Activated naive CD4-positive, alpha-beta T cell treated with anti-CD3 and anti-CD28 coated beads, Interleukin-2, amount 50 U/mL, for 16 hours (primary cell): ENCODE data around the gene MREG.
A peak's percentile ranks its signal among the peaks of the same experiment; 100 is the strongest.

Experiments
- DNase-seq: peaks from one replicate; pipeline ENCODE4 v3.0.0-alpha.2; 2020

Gene MREG, protein sequence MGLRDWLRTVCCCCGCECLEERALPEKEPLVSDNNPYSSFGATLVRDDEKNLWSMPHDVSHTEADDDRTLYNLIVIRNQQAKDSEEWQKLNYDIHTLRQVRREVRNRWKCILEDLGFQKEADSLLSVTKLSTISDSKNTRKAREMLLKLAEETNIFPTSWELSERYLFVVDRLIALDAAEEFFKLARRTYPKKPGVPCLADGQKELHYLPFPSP

GRCh38 chr2:216013080-216013909 is at the start of gene MREG:
Gene MREG, minus strand, starts transcription at chr2:216013551. Its CDS starts 224 bp downstream, at chr2:216013327.
- peak; percentile 87 for DNase-seq

DNA sequence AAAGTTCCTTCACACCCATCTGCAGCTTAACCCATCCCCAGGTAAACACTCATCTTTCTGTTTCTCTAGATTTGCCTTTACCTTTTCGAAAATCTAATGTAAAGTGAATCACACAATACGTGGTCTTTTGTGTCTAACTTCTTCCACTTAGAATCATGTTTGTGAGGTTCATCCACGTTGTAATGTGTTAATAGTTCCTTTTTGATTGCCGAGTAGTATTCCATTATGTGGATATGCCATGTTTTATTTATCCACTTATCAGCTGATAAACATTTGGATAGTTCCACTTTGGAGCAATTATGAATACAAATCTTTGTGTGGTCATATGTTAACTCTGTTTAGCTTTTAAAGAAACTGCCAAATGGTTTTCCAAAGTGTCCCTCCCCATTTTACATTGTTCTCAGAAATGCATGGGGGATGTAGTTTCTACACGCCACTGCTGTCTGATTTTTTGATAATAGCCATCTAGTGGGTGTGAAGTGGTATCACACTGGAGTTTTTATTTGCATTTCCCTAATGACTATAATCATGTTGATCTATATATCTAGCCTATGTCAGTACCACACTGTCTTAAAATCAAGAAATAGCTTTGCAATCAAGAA is 46.0 kb upstream of the MREG start:
- no peak for DNase-seq

DNA sequence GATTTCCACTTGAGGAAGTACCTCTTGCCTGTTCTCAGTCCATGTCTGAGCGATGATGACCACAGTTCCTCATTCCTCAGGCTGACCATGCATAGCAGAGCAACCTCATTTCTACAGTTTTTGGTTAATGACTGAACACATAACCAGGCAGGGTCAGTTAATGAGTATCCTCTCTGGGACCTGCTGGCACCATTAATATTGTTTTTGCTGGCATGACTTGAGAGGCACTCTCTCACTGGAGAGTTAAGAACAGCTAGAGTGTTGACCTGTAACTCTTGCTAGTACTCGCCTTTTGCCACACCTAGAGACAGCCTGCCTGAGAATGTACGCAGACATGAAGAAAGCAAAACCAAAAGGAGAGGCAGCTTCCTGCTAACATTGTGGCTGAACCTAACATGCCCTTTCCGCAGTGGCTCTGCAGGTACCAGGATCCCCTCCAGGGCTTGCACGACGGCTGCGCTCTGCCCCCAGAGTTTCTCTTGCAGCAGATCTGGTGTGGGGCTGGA is 44.4 kb upstream of the MREG start:
- DNase-seq = peak; percentile 58

GRCh38 chr2:216056739-216057138 is 43.4 kb upstream of the MREG start:
- no peak for DNase-seq

GRCh38 chr2:216055680-216056079 is 42.3 kb upstream of the MREG start:
- no peak for DNase-seq

DNA sequence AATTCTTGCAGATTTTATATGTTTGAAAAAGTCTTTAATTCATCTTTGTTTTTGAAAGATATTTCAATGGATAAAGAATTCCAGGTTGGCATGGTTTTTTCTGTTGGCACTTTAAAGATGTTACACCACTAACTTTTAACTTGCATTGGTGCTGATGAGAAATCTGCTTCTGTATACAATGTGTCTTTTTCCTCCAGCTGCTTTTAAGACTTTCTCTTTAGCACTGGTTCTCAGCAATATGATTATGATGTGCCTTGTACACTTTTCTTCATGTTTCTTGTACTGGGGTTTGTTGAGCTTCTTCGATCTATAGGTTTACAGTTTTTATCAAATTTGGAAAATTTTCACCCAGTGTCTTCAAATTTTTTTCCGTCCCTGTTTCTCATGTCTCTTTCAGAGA is 39.1 kb upstream of the MREG start:
- DNase-seq = no peak

DNA sequence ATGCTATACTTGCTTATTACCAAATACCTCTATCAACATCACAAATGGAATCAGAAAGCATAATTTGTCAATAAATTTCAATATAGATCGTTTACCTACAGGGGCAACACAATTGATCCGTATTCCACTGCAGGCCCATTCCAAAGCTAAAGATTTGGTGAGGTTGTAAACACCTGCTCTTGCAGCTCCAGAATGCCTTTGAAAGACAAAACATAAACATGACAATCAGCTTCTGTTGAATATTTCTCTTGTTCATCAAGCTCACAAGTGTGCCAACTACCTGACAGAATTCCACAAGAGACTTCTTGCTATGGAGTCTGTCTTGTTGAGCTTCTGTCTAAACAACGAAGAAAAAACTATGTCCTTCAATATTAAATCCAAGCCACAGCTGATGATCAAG is 38.0 kb upstream of the MREG start:
- no peak for DNase-seq

DNA sequence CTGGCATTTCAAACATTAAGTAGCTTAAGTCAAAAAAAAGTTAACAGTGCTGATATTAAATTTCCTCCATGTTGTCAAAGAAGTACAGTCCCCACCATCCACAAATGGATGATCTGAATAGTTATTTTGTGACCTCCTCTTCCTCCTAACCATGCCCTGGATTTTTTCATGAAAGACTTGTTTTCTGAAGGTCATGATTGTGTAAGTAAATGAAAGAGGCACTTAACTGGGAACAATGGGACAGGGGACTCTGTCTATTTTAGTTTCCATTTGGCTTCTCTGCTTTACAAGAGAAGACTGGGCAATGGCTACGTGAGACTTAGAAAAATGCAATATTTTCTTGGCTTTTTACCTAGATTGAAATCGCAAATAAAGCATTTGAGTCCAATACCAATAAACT is 36.1 kb upstream of the MREG start:
- no peak for DNase-seq

DNA sequence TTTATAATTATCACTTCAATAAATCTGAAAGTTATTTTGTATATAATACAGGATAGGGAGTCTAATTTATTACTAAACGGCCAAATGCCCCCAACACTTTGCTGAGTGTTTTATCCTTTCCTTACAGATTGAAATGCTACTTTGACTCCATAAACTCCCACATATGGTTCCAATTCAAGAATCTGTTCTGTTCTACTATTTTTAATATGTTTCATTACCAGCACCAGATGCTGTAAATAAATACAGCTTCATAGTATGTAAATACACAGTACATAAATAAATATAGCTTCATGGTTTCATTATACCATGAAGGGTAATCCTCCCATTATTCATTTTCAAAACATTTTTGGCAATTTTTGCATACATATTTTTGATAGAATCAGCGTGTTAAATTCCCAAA is 34.0 kb upstream of the MREG start:
- no peak for DNase-seq

- no peak for DNase-seq
Measured at GRCh38 chr2:216044883-216045486, 31.6 kb upstream of the MREG start.

DNA sequence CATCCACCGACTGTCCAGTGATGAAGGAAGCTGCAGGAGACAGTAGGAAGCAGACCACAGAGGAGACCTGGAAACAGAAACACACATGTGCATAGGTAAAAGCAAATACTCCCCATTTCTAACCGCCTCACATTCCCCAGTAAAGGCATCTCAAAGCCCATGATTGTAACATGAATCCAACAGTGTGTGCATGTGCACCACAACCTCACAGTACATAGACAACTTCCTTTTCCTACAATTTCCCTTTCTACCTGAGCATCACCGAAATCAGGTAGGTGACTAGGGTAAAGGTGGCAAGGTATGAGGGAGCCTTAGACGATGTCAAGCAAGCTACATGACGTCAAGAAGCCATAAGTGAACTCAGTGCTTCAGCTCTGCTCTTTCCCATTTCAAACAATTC is 30.6 kb upstream of the MREG start:
- DNase-seq = no peak

DNA sequence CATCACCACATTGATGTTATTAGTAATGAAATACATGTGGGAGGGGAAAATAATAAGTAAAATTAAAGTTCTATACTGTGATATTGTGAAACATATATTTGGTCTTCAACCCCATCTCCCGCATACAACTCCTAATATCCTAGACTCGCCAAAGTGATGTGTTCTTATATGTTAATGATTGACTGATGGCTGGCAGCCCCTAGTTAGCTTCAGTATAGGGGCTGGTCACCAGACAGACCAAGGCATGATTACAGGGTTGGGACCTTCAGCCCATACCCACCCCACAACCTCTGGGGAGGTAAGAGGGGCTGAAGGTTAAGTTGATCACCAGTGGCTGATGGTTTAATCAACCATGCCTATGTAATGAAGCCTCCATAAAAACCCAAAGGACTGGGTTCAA is 28.1 kb upstream of the MREG start:
- DNase-seq = no peak

- no peak for DNase-seq
Measured at GRCh38 chr2:216039918-216040317, 26.6 kb upstream of the MREG start.

DNA sequence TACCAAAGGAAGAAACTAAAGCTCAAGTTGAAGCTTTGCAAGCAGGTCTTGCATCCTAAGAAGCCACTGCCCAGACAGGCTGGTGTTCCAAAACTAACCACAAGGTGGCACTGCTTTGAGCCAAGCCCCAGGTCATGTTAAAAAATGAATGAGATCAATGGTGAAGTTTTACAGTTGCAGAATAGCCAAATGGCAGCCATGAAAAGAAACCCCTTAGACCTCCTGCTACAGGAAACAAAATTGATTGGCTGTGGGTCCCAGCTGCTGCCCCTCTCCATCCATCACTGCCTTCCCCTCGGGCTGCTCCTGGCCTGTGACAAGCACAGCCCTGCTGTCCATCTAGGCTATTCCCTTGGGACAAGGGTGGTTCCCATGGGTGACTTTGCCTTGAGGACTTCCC is 20.7 kb upstream of the MREG start:
- peak; percentile 81 for DNase-seq

GRCh38 chr2:216033403-216033802 is 20.1 kb upstream of the MREG start:
- no peak for DNase-seq

GRCh38 chr2:216031960-216032689 is 18.8 kb upstream of the MREG start:
- DNase-seq = no peak

DNA sequence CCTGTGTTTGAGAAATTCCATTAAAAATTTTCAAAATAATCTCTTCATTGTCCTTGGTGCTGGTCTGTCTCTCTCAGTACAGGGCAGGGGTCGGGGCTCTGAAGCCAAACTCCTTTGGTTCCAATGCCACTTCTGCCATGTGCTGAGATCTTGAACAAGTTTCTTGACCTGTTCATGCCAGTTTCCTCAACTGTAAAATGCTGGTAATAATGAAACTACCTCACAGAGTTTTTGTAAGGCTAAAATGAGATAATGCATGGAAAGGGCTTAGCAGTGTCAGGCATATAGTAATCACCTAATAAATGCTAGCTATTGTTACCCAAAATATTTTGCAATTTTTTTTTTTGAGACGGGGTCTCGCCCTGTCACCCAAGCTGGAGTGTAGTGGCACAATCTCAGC is 16.9 kb upstream of the MREG start:
- DNase-seq = no peak

GRCh38 chr2:216029416-216030129 is 16.2 kb upstream of the MREG start:
- DNase-seq = no peak

GRCh38 chr2:216024779-216025336 is 11.5 kb upstream of the MREG start:
- DNase-seq = no peak

DNA sequence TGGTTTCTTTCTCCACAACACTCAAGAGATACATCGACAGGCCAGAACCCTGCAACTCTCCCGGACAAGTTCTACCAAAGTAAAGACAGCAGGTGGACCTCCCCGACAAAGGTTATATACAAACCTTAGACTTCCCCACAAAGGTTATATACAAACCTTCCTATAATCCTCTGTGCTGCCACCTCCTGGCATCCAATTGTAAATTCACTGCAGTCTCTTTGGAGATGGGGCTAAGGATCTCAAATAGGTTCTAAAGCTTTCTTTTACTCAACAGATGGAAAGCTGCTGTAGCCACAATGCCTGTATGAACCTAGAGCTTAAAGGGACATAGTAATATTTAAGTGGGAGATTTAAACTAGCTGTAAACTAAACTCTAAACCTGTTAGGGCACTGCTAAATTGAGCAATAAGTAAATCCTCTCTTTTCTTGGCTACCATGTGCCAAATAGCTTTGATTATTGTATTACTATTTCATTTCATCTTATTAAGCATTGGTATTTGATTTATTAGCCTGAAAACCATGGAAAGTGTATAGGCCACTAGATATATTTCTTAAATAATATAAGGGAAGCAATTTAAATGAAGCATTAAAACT is 9.8 kb upstream of the MREG start:
- DNase-seq = peak; percentile 50
